Activated T-cell treated with anti-CD3 and anti-CD28 coated beads, Interleukin-2, amount 50 U/mL, for 4 hours (primary cell): ENCODE measurements around the gene ABHD12B. TPM values are rescaled to one million over a fixed set of nuclear protein-coding genes. Genes with fewer than 3 reads are reported as not detected.

Experiments
- ATAC-seq, 2 donors: fragments of 200-7000 bp; cut with Tn5 transposase; one replicate each; pipeline ENCODE4 v1.10.0; 2021
- DNase-seq: peaks from one replicate; pipeline ENCODE4 v3.0.0-alpha.2; 2020
- H3K27me3 Mint-ChIP-seq: one replicate; pipeline ENCODE4 v1.8.0; 2021; ENCODE audit warnings: low read depth, mixed read lengths
- H3K36me3 Mint-ChIP-seq: one replicate; pipeline ENCODE4 v1.8.0; 2022; ENCODE audit warnings: mixed read lengths; ENCODE audit not compliant: insufficient read depth
- H3K4me1 Mint-ChIP-seq: one replicate; pipeline ENCODE4 v1.8.0; 2021; ENCODE audit warnings: low read depth, mixed read lengths
- H3K4me3 Mint-ChIP-seq: one replicate; pipeline ENCODE4 v1.8.0; 2021; ENCODE audit warnings: mild to moderate bottlenecking, moderate library complexity, mixed read lengths
- H3K9me3 Mint-ChIP-seq: one replicate; pipeline ENCODE4 v1.8.0; 2021; ENCODE audit warnings: mixed read lengths
- total RNA-seq, 3 donors: library from RNA; stranded (reverse); gene quantifications; one replicate each; pipeline ENCODE4 v1.2.1, GENCODE V29; 2021

The ABHD12B gene
- total RNA-seq, 3 donors from 2014 or later, result not detected

DNA sequence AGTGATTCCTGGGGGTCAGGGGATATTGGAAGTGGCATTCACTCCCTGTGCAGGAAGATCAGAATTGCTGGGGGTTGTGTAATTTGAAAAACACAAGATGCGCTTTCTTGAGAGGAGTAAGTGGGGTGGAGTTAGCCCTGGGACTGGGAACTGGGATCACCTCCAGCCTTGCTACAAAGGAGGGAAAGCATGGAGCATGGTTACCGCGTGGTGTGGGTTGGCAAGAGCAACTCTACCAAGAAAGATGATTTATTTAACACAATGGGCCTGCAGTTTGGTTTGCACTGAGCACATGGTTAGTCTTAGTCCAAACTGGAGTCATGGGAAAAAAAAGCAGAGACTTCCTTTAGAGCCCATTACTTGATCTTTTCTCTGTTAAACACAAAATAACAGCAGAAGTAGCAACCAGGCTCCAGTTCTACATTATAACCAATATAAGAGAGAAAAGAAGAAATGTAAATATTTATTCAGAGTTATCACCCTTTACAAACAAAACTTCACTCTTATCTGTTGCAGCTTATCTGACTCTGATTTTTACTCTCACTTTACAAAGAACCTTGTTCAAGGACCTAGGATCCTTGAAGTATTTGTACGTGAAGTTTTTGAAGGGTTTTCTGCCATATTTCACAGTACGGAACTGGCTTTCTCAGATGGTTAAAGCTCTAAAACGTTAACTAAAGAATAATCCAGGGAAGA is 38.8 kb upstream of the ABHD12B start:
- no peaks in the 10 kb centered on the region for H3K27me3 Mint-ChIP-seq
- ATAC-seq, result no peak
- H3K36me3 Mint-ChIP-seq, result no peaks in the 10 kb centered on the region
- DNase-seq, result no peak
- H3K4me3 Mint-ChIP-seq, result no peak overlapping the region
- peaks cover 47% of the 10 kb centered on the region for H3K4me1 Mint-ChIP-seq
- no peaks in the 10 kb centered on the region for H3K9me3 Mint-ChIP-seq

DNA sequence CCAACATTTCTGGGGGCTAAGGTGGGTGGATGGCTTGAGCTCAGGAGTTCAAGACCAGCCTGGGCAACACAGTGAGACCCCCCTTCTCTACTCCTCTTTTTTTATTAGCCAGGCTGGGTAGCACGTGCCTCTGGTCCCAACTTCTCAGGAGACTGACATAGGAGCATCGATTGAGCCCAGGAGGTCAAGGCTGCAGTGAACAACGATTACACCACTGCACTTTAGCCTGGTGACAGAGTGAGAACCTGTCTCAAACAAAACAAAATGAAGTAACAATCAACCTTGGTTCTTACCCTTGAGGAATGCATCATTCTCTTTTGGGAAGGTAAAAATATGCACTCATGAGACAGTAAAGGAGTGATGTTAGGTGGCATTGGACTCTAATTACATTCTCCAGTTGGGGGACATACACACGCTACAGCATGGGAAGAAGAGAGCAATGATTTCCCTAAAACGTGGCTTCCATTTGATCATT is 37.0 kb upstream of the ABHD12B start:
- Mint-ChIP-seq H3K36me3 (no peaks in the 10 kb centered on the region), H3K27me3 (no peaks in the 10 kb centered on the region), H3K9me3 (no peaks in the 10 kb centered on the region), H3K4me3 (no peak overlapping the region), H3K4me1 (peaks cover 36% of the 10 kb centered on the region)
- no peak for DNase-seq
- no peak for ATAC-seq

DNA sequence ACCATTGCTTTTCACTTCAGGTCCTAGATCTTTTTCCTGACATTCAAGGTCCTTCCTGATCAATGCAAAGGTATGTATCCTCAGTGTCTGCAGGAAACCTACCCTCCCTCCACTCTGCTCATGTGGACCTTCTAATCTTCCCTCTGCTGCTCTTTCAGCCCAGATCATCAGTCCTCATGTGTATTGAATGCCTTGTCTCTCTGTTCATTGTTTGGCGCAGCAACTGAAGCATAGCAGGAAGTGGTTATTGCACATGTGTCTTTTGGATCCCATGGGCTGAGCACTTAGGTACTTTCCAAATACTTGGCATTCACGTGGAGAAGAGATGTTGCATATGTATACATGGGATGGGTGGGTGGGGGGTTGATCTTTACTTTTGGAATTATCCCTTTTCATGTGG is 36.6 kb upstream of the ABHD12B start:
- ATAC-seq (no peak), DNase-seq (no peak)
- Mint-ChIP-seq H3K4me3 (no peak overlapping the region), H3K9me3 (no peaks in the 10 kb centered on the region), H3K4me1 (peaks cover 35% of the 10 kb centered on the region), H3K36me3 (no peaks in the 10 kb centered on the region), H3K27me3 (no peaks in the 10 kb centered on the region)

DNA sequence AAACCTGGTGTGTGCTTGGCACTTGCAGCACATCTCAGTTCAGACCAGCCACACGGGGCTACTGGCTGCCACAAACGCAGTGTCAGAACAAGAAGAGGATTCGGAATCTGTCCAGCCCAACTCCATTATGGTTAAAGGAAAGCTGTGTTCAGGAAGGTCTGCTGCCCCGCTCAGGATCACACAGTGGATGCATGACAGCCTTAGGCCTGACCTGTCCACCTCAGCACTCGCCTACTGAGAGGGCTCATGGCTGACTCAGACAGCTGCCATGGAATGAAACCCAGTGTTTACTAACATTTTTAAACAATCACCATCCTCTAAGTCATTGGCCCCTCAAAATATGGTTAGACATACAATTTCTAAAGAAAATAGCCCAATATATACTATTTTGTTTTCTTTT is 35.3 kb upstream of the ABHD12B start:
- DNase-seq (no peak), ATAC-seq (no peak)
- no peaks in the 10 kb centered on the region for H3K9me3 Mint-ChIP-seq
- no peaks in the 10 kb centered on the region for H3K36me3 Mint-ChIP-seq
- peaks cover 34% of the 10 kb centered on the region for H3K4me1 Mint-ChIP-seq
- no peak overlapping the region for H3K4me3 Mint-ChIP-seq
- H3K27me3 Mint-ChIP-seq, result no peaks in the 10 kb centered on the region

DNA sequence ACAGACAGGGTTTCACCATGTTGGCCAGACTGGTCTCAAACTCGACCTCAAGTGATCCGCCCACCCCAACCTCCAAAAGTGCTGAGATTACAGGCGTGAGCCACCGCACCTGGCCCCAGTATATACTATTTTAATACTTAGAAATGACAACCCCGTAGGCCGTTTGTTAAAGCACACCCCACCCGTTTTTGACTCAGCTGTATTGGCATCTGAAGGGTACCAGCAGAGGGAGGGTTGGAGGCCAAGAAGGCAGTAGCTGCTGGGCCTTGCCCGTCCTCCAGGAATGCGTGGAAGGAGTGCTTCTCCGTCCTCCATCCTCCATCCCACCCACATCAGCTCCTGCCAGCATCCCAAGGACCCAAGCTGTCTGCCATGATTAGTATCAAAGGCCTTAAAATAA is 34.6 kb upstream of the ABHD12B start:
- Mint-ChIP-seq H3K4me1 (peaks cover 28% of the 10 kb centered on the region), H3K4me3 (no peak overlapping the region), H3K36me3 (no peaks in the 10 kb centered on the region), H3K9me3 (no peaks in the 10 kb centered on the region), H3K27me3 (no peaks in the 10 kb centered on the region)
- no peak for DNase-seq
- ATAC-seq, result no peak

DNA sequence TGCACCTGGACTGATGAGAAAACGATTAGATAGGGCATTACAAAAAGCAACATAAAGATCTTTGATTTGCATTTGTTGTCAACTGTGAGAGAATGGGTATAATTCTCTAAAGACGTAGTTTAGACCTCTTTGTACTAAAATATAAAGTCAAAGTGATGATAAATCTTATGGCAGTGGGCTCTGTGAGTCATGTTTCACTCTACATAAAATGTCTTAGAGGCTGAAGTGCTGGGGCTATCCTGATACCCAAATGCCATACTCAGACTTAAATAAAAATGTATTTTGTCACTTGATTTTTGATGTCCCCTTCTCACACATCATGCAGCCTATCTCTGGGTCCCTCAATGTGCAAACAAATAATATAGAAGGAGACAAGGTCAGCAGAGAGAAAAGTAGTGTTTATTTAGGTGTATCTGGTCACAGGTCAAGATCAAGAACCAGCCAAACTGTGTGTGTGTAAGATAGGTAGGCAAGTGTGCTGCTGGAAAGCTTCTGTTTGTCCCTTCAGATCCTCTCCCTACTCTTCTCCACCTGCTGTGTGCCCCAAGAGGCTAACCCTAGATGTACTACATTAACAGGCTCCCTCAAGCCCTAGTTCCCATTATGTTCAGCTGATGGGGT is 33.9 kb upstream of the ABHD12B start:
- H3K4me3 Mint-ChIP-seq, result no peak overlapping the region
- DNase-seq (no peak), ATAC-seq (no peak)
- H3K4me1 Mint-ChIP-seq, result peaks cover 26% of the 10 kb centered on the region
- no peaks in the 10 kb centered on the region for H3K36me3 Mint-ChIP-seq
- H3K9me3 Mint-ChIP-seq, result no peaks in the 10 kb centered on the region
- H3K27me3 Mint-ChIP-seq, result no peaks in the 10 kb centered on the region

DNA sequence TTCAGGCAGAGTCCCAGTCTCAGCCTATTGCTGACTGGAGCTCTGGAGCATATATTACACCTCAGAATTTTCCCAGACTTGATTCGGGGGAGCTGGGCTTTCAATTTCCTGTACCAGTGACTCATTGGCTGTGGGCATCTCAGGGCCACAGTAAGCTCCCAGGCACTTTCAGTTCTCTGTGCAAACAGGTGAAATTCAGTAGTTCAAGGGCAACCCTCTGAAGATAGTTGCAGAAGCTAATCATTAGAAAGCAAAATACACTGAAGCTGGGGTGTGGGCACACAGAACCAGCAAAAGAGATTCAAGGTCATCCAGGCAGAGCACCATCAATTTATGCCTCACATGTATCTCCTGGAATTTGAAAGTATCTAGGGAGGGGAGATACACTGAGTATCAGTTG is 32.8 kb upstream of the ABHD12B start:
- ATAC-seq (peak; percentile 43 to 62), DNase-seq (no peak)
- Mint-ChIP-seq H3K9me3 (no peaks in the 10 kb centered on the region), H3K36me3 (no peaks in the 10 kb centered on the region), H3K4me3 (no peak overlapping the region), H3K27me3 (no peaks in the 10 kb centered on the region), H3K4me1 (peaks cover 23% of the 10 kb centered on the region)

DNA sequence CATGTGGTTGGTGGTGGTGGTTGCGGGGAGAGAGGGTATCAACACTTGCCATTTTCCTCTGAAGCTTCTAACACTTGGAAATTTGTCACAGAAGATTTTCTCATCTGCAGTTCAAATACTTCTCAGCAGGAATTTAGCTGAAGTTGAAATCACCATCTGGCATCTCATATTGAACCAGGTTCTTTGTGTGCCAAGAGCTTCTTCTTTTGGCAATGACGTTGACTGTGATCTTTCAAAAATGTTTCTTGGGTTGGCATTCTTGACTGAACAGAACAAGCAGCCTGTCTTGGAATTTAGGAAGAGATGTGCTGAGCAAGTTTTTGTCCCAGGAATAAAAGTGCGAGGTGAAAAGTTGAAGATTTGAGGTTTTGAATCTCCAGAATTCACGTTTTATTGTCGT is 32.2 kb upstream of the ABHD12B start:
- no peaks in the 10 kb centered on the region for H3K27me3 Mint-ChIP-seq
- no peaks in the 10 kb centered on the region for H3K9me3 Mint-ChIP-seq
- ATAC-seq (no peak), DNase-seq (no peak)
- no peak overlapping the region for H3K4me3 Mint-ChIP-seq
- peaks cover 18% of the 10 kb centered on the region for H3K4me1 Mint-ChIP-seq
- H3K36me3 Mint-ChIP-seq, result no peaks in the 10 kb centered on the region

DNA sequence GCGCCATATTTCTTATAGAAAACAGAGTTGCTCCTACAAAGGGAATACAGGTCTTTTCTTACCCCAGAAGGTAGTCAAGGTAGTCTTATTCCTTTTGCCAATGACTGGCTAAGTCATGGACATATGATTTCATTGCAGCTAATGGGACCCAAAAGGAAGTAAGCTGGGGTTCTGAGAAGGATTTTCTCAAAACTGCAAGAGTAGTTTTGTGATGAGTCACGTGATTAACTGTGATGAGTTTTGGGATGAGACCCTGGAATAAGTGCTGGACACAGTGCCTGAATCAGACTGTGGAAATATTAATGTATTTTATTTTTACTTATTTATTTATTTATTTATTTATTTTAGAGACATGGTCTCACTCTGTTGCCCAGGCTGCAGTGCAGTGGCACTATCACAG is 27.5 kb upstream of the ABHD12B start:
- Mint-ChIP-seq H3K4me3 (no peak overlapping the region), H3K36me3 (no peaks in the 10 kb centered on the region), H3K9me3 (no peaks in the 10 kb centered on the region), H3K27me3 (peaks cover 5% of the 10 kb centered on the region), H3K4me1 (peaks cover 1% of the 10 kb centered on the region)
- ATAC-seq (no peak), DNase-seq (no peak)

DNA sequence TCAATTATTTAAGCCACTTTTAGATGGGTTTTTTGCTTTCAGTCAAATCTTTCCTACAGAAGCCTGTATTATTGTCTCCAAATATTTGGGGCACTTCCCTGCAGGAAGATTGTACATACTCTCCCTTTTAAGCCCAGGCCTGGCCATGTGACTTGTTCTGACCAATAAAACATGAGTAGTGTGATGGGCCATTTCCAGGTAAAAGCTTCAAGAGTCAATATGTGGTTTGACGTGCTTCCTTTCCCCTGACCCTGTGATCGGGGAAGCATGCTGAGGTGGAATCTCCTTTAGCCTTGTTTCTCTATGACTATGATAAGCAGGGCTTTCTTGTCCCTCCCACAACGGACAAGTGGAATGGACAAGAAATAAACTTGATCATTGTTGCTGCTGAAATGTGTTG is 26.7 kb upstream of the ABHD12B start:
- H3K4me3 Mint-ChIP-seq, result no peak overlapping the region
- no peaks in the 10 kb centered on the region for H3K36me3 Mint-ChIP-seq
- ATAC-seq (no peak), DNase-seq (no peak)
- peaks cover 1% of the 10 kb centered on the region for H3K4me1 Mint-ChIP-seq
- no peaks in the 10 kb centered on the region for H3K9me3 Mint-ChIP-seq
- H3K27me3 Mint-ChIP-seq, result peaks cover 5% of the 10 kb centered on the region

DNA sequence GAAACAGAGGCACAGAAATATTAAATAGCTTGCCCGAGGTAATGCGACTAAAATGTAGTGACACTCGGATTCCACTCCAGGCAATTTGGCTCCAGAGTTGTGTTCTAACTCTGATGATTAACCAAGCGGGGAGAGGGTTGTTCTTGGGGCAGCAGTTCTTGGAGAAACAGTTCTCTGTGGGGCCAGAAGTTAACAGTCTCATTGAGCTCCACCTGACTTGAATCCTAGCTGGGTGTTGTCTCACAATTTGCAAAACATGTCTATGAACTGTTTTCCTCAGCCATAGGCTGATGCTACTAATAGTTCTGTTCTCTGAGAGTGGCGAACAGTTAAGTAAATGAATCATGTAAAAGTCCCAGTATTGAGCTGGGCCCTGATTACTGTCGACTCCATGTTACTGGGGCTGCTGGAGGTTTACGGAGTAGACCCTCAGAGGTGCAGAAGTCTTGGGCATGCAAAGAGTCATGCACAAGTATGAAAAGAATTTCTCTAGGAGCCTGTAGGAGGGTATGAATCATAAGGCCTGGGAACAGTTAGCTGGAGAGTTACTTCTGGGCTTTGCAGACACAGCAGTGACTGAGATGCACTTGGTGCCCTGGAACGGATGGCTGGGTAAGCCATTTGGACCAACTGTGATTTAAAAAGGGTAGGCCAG is 25.5 kb upstream of the ABHD12B start:
- Mint-ChIP-seq H3K9me3 (no peaks in the 10 kb centered on the region), H3K27me3 (peaks cover 5% of the 10 kb centered on the region), H3K4me3 (no peak overlapping the region), H3K4me1 (no peaks in the 10 kb centered on the region), H3K36me3 (no peaks in the 10 kb centered on the region)
- DNase-seq, result no peak
- no peak for ATAC-seq

DNA sequence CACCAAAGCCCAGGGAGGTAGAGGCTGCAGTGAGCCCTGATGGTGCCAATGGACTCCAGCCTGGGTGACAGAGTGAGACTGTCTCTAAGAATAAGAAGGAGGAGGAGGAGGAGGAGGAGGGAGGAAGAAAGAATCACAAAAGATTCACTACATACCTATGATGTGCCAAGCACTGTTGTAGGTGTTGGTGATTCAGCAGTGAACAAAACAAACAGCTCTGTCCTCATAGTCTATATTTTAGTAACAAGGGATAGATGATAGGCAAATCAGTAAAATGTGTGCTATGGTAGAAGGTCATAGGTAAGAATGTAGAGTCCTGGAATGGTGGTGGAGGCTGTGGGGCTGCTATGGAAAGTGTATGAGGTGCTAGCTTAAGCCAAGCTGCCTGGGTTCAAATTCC is 18.0 kb upstream of the ABHD12B start:
- ATAC-seq, result peak; percentile 30 to 61
- no peak for DNase-seq
- Mint-ChIP-seq H3K9me3 (no peaks in the 10 kb centered on the region), H3K4me3 (no peak overlapping the region), H3K36me3 (no peaks in the 10 kb centered on the region), H3K4me1 (no peaks in the 10 kb centered on the region), H3K27me3 (no peaks in the 10 kb centered on the region)

DNA sequence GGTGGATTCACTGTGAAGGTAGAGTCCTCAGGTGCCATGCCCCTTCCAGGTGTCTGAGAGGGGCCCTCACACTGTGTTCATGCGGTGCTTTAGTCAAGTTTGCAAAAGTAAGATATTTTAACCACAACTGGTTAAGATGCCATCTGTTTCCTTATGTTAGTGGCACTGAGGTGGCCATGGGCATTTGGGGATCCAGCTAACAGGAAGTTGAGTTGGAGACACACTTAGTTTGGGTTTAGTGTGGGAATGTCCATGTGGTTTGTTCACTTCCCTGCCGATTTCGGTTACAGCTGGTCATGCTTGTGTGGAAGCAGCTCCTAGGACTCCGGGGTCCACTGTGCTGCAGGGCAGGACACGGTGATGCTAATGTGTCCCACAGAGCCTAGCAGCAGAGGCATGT is 17.3 kb upstream of the ABHD12B start:
- ATAC-seq (no peak), DNase-seq (no peak)
- no peaks in the 10 kb centered on the region for H3K9me3 Mint-ChIP-seq
- H3K4me3 Mint-ChIP-seq, result no peak overlapping the region
- peaks cover 5% of the 10 kb centered on the region for H3K4me1 Mint-ChIP-seq
- no peaks in the 10 kb centered on the region for H3K36me3 Mint-ChIP-seq
- H3K27me3 Mint-ChIP-seq, result no peaks in the 10 kb centered on the region

DNA sequence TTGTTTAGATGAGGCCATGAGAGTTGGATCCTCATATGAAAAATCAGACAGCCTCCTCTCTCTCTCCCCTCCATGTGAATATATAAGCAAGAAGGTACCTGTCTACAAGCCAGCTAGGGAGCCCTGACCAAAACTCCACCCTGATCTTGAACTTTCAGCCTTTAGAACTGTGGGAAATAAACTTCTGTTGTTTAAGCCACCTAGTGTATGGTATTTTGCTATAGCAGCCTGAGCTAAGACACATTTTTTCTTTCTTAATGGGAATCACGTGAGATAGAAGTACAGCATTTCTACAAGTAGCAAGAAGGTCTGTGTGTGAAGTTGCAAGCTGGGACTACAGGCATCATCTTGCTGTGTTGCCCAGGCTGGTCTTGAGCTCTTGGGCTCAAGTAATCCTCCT is 16.3 kb upstream of the ABHD12B start:
- H3K9me3 Mint-ChIP-seq, result no peaks in the 10 kb centered on the region
- no peak for DNase-seq

DNA sequence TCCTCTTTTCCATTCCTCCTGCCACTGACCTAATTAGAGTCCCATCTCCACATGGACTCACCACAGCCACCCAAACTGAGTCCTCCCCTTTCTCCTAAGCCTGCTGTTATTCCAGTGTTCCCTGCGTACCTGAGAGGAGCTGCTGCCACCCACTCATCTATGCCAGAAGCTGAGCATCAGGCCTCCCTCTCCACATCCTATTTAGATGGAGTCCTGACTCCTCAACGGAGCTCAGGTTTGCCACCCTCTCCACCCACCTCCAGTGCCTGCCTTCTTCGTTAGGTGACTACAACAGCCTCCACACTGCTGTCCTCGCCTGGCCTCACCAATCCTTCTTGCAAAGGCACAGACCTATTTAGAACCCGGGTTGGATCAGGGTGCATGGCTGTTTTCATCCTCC is 15.2 kb upstream of the ABHD12B start:
- Mint-ChIP-seq H3K27me3 (no peaks in the 10 kb centered on the region), H3K4me1 (peaks cover 12% of the 10 kb centered on the region), H3K9me3 (no peaks in the 10 kb centered on the region), H3K4me3 (no peak overlapping the region), H3K36me3 (no peaks in the 10 kb centered on the region)
- DNase-seq (no peak), ATAC-seq (no peak)

More for the DNA sequence above, 16.3 kb upstream of the ABHD12B start:
- Mint-ChIP-seq H3K4me1 (peaks cover 12% of the 10 kb centered on the region), H3K27me3 (no peaks in the 10 kb centered on the region), H3K36me3 (no peaks in the 10 kb centered on the region), H3K4me3 (no peak overlapping the region)
- no peak for ATAC-seq
